ENCODE data around the gene DLAT.
"Not testable (repeated sequence)": the region's sequence is repeated elsewhere in the genome, so short reads cannot be mapped to it uniquely, and the experiment has no call there.

DLAT gene

DNA sequence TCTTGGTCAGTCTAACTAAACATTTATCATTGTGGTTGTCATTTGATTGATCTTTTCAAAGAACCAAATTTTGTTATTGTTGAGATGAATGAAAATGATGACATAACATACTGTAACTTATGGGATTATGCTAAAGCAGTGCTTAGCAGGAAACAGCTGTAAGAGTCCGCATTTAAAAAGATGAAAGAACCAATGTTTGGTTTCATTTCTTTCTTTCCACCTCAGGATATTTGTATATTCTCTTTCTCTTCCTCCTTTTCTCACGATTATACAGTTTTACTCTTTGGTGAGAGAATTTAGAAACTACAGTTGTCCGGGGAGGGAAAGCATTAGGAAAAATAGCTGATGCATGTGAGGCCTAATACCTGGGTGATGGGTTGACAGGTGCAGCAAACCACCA lies 25.5 kb downstream of the DLAT start:
- no peak for DNase-seq

DNA sequence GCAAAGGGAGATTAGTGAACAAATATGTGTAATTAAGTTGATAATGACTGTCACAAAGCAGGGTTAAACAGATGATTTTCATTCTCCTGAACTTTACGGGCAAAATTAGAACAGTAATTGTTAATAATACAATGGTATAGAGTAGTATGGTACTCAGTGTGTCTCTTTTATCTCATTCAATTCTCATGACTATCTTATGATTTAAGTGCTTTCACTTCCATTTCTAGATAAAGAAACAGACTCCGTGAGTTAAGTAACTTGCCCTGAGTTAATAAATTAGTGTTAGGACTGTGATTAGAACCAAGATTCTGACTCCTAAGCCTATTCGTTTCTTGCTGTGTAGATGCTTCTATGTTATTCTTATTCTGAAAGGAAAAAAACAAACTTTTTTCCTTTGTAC lies 26.6 kb downstream of the DLAT start:
- no peak for DNase-seq

DNA sequence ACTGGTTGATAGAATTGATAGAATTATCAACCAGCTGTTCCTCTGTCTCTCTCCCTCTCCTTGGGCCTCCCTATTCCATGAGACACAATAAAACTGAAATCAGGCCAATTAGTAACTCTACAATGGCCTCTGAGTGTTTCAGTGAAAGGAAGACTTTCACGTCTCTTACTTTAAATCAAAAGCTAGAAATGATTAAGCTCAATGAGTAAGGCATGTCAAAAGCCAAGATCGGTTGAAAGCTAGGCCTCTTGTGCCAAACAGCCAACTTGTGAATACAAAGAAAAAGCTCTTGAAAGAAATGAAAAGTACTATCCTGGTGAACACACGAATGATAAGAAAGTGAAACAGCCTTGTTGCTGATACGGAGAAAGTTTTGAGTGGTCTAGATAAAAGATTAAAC lies 32.0 kb downstream of the DLAT start:
- no peak for DNase-seq

DNA sequence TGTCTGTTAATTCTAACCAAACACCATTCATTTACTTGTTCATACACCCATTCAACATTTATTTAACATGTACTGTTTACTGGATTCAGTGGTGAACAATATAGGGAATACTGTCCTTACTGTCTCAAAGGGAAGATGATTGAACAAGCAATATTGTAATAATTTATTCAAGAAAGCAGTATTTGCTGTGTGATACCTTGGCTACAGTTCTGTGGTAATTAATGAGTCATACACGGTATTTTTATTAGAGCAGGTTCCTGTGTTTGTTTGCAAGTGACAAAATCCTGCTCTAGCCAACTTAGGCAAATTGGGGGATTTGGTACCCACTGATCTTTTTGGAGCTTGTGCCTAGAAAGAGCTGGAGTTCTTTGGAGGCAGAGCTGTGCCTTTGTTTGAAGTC lies 32.9 kb downstream of the DLAT start:
- DNase-seq: no peak

DNA sequence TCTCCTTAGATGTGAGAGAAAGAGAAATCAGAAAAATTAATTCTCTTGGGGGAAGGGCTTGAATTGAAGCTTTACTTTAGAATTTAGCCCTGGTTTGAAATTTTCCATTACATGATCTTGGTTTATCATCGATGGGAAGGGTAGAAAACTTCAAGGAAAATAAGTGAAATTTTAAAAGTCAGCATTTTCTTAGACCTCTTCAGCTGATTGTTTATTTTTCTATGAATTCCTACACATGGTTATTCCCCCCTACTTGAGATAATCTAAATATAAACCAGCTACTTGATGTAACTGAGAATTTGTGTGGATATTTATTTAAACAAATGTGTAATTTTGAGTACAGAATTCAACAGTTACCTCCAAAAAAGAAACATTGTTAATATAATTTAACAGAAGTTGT lies 37.7 kb downstream of the DLAT start:
- no peak for DNase-seq

DNA sequence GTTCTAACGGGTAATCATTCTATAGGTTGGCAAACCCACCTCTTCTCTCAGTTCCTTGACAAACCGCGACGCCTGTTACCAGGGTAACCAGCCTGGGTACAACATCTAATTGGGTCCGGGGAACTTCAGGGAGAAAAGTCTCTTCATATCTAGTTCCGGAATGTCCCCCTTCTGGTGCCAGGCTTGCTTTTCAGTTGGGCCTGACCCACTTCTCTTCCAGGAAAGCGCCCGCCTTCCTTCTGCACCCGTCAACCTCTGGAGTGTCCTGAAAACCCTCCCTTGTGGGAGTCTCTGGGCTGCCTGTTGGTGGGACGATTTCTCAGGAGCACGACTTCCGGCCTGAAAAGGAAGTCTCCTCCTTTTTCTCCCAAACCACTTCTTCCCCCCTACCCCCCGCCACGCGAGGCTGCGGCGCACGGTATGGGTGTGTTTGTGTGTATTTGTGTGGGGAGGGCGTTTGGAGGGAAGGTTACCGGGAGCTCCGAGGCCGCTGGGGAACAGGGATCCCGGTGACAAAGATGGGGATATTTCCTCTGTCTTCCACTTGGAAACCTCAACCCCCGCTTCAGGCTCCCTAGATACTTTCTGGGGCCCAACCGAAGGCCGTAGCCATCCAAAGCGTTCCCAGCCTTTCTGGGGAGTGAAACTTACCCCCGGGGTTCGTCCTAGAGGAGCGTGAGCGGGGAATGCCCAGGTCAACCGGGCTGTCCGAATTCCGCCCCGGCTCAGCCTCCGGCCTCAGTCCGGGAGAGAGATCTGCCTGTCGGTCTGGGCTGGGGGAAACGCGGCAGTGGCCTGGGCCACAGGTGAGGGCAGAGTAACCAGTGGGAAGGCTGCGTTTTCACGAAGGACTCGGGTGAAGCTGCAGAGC lies 49.0 kb downstream of the DLAT start, which contains the start of the genes NKAPD1 and PIH1D2:
Gene NKAPD1, plus strand, starts transcription at position 359 of the 871 bp plus-strand sequence. CDS start 1,276 bp downstream, outside the sequence.
Gene PIH1D2, minus strand, starts transcription at position 77 of the 871 bp plus-strand sequence. CDS start 843 bp downstream, outside the sequence.
- peak; percentile 74 for DNase-seq

DNA sequence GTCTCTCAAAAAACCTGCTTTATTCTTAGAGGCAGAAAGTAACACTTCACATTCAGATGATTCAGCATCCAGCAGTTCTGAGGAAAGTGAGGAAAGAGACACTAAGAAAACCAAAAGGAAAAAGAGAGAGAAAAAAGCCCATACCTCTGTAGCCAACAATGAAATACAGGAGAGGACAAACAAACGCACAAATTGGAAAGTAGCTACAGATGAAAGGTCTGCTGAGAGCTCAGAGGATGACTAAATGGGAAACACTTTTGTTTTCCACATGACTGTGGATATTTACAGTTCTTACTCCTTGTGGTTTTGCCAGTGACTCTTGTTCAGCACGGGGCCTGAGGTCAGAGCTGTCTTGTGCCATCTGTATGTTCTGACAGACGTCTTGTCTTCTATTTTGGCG lies 57.5 kb downstream of the DLAT start:
- DNase-seq: no peak

DNA sequence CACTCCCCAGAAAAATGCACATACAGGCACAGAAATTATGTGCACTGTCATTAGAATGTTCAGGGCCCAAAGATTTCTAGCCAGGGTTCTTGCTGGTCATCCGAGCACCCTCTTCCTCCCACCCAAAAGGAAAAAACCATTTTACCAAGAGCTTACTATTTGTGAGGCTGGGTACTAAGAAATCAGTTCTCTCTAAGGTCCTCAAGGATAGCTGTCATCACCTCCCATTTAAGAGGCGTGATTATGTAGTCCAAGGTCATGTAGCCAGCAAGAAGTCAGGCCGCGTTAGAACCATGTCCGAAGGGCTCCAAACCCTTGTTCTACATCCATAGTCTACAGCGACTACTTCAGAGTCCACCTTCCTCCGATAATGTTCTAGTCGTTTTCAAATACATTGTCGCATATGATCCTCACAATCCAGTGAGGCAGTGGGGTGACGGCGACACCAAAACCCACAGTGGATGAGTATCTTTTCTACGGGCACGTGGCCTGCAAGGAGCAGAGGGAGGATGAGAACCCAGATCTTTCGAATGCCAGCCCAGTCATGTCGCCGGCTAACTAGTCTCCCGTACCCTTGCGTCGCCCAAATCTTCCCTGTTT lies 60.7 kb downstream of the DLAT start:
- DNase-seq: no peak

DNA sequence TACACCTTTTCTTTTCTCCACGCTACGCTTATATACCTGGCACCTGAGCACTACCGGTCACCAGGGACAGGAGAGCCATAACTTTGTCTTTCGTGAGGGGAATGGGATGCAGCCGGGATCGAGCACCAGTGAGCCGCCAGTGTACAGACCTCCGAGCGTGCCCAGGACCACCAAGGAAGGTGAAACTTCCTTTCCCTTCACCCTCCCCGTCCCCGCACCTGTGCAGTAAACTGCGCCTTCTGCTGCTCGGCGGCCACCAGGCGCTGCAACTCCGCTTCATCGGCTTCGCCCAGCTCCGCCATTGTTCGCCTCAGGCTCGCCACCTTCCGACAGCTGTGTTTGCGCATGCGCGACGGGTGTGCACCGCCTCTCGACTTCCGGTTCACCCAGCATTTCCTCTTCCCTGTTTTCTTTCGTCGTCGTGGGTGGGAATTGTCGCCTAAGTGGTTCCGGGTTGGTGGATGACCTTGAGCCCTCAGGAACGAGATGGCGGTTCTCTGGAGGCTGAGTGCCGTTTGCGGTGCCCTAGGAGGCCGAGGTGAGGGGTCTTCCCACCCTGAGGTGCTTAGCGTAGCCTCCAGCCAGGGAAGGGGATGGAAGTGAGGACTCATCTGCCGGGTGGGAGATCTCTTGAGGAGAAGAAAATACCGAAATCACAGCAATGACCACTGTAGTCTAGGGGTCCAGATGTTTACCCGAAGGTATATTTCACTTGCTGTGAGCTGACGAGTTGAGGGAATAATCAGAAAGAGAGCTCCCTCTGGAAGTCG lies 61.4 kb downstream of the DLAT start, which contains the start of the genes SDHD and TIMM8B:
Gene SDHD, plus strand, starts transcription at position 452 of the 770 bp plus-strand sequence. Its CDS starts 35 bp downstream, at position 487.
Gene TIMM8B, minus strand, starts transcription at position 335 of the 770 bp plus-strand sequence. Its CDS starts 33 bp downstream, at position 302.
- peak; percentile 96 for DNase-seq

DNA sequence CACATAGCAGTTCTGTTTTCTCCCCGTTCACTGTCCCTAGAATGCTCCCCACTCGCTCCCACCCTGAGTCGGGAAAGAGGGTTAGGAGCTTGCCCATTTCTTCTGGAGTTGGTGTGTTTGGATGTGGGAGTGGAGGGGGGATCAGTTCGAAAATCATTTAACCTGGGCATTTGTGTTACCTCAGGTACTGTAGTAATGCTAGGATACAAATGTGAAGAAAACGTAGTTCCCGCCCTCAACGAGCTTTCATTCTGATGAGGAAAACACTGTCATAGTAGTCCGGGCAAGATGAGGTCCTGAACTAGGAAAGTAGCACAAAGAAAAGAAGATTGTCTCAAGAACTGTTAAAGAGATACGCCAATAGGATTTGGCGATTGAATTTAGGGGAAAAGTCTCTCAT lies 62.0 kb downstream of the DLAT start:
- no peak for DNase-seq

DNA sequence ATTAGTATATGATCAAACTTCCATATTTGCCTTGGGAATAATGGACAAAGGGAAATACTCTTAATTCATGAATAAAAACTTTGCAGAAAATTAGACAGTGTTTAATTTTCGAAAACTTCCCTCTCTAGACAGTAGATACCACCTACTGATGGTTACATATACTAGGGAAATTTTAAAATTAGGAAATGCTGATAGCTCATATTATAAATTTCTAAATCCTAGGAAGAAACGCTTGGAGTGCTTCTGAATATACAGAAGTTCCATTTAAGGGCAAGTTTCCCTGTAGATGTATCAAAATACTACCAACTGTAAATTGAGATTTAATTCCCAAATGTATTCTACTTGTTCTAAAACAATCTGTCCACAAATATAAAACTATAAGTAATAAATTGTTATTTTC lies 70.1 kb downstream of the DLAT start:
- DNase-seq: not testable (repeated sequence)

DNA sequence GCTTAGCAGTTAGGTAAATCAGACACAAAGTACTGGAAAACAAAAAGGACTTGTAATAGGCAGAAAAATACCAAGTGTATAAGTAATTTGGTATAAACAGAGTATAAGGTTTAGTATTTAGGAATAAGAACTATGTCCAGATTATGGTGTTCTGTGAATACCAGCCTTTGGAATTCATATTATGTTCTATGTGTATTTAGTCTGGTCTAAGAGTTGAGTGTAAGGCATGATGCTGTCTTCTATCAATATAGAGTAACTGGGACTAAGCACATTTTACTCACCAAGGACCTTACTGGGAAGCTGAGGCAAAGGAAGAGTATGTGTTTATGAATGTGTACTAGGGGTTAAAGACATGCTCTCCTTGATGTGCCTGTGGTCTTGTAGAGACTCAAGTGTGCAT lies 71.0 kb downstream of the DLAT start:
- no peak for DNase-seq

DNA sequence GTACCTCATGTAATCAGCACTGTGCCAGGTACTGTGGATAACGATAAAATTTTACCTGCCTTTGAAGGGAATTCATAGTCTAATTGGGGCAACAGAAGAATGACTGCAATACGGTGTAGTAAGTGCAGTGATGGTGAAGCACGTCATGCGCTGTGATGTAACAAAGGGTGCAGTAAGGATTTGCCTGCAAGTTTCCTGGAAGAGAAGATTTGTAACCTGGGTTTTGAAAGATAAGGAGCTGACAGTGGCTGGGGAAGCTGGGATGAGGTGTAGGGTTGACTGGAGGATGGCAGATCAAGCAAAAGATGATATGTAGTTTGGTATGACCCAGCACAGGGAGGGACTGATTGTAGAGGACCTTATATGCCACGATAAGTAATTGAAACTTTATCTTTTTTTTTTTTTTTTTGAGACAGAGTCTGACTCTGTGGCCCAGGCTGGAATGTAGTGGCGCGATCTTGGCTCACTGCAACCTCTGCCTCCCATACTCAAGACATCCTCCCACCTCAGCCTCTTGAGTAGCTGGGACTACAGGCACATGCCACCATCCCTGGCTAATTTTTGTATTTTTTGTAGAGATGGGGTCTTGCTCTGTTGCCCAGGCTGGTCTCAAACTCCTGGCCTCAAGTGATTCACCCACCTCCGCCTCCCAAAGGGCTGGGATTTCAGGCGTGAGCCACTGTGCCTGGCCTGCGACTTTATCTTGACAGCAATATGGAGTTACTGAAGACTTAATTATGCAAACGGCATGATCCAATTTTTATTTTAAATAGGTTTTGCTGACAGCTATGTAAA lies 72.7 kb downstream of the DLAT start:
- no peak for DNase-seq

DNA sequence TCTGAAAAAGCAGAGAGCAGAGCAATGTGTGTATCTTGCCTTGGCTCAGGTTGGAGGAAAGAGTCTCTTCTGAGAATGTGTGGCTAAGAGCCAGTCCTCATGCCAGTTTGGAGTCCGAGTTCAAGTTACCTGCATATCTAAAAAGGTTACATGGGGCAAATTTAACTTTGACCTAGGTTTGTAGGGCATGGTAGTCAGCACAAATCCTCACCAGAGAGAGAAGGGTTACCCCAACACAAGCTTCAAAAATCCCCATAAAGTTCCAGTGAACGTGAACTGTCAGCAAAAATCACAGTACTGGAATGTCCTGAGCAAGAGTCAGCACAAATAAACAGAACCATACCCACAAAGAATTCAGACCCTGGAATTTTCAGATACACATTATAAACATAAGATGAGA lies 75.3 kb downstream of the DLAT start:
- DNase-seq: no peak

DNA sequence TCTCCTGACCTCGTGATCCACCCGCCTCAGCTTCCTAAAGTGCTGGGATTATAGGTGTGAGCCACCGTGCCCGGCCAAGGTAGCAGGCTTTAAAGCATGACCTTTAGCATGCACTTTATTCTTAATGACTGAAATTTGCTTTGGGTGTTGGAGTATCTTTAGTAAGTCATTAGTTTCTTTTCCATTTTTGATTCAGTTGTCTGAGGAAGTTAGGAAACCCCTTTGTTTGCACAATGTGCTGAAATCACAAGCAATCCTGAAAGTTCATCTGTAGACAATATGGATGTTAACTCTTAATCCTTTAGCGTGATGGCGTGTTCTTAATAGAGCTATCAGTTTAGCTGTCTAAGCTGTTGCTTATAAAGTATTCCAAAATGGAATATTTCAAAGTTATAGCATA lies 78.2 kb downstream of the DLAT start:
- no peak for DNase-seq

DNA sequence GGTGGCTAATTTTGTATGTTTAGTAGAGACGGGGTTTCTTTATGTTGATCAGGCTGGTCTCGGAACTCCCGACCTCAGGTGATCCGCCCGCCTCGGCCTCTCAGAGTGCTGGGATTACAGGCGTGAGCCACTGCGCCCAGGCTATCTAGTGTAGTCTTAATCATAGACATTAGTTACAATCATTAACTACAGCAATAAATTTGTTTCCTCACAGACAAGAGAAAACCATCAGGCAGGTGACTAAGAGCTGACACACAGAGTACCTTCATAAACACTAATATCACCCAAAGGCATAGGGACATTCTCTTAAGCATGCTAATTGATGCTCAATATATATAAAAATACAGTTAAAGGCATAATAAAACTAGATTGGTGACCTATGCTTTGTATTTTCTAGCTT lies 80.9 kb downstream of the DLAT start:
- no peak for DNase-seq

All from NCI-H446 treated with DMSO at 0.1 percent for 48 hours (cell line).